Measurements from ENCODE around the gene NPLOC4. TPM values are rescaled to one million over a fixed set of nuclear protein-coding genes. Genes with fewer than 3 reads are reported as not detected.

Gene NPLOC4
- total and polyA plus RNA-seq, 2 of the 8 experiments (the other 6 are each of a cell fraction or from before 2014, with no cell fraction given): 70.7 to 92.7 TPM

GRCh38 chr17:81514739-81515529 is 122.0 kb downstream of the NPLOC4 start (continued):
- TF ChIP-seq POU5F1 (IDR thresholded peaks at IDR 0.05; ENCODE audit: low read depth, low read length) (no peak), USF2 (IDR thresholded peaks at IDR 0.05; ENCODE audit: low read length) (no peak), TAF7 (optimal IDR thresholded peaks at IDR 0.05; ENCODE audit: borderline replicate concordance, low read depth, low read length) (peak; percentile 49), CTBP2 (IDR thresholded peaks at IDR 0.05; ENCODE audit: borderline replicate concordance, insufficient read depth, insufficient read length, low read length) (no peak), EGR1 (IDR thresholded peaks at IDR 0.05; ENCODE audit: borderline replicate concordance, low read depth, low read length) (no peak), YY1 (IDR thresholded peaks at IDR 0.05; ENCODE audit: low read depth, low read length) (peak; percentile 45; the same call in 1 of the 2 replicates), ATF2 (IDR thresholded peaks at IDR 0.05; ENCODE audit: low read length) (no peak), MAX (IDR thresholded peaks at IDR 0.05) (peak; percentile 43; the same call in 1 of the 2 replicates), PHF8 (conservative IDR thresholded peaks at IDR 0.05; ENCODE audit: low read depth, low read length) (peak; percentile 37; the same call in 1 of the 2 replicates)

Data from H1 (cell line).